T47D (cell line): ENCODE measurements around the gene TTI1.
"Not testable (repeated sequence)": the region's sequence is repeated elsewhere in the genome, so short reads cannot be mapped to it uniquely, and the experiment has no call there.

ENCODE experiments used
- DNase-seq, 2 experiments: peaks; one replicate each; pipeline versions ENCODE4 v3.0.0 to v3.0.0-alpha.2; 2011 to 2012; ENCODE audit warnings: low read depth in 1 of 2, low spot score in 1 of 2
- JUND ChIP-seq: IDR thresholded peaks from 2 replicates; pipeline ENCODE4 v1.6.1; 2012; ENCODE audit warnings: low read depth
- in situ Hi-C: cut with HindIII; loops from 2 replicates; pipeline ENCODE4 v1.10.0; 2016; ENCODE audit warnings: low sequenced_read_pairs, low pct_unique_long_range_greater_than_20kb

TTI1 gene

DNA sequence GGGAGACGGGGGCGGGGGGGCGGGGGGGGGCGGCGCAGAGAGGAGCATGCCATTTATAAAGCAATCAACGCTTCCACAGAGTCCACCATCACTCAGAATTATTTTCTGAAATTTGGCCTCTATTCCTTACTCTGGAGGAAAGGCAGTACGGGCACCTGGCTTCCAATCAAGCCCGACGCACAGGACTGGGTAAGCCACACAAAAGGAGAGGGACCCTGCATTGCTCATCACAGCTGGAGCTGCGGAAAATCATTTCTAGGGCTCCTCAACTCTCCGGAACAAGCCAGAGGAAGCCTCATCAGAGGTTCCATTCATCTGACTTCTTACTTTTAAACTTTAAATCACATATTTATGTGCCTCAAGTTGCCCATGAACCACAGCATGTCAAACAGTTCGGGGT, 55.9 kb downstream of the TTI1 start:
- no peak for DNase-seq
- no peak for TF ChIP-seq JUND
- in situ Hi-C loops: no loop called here

DNA sequence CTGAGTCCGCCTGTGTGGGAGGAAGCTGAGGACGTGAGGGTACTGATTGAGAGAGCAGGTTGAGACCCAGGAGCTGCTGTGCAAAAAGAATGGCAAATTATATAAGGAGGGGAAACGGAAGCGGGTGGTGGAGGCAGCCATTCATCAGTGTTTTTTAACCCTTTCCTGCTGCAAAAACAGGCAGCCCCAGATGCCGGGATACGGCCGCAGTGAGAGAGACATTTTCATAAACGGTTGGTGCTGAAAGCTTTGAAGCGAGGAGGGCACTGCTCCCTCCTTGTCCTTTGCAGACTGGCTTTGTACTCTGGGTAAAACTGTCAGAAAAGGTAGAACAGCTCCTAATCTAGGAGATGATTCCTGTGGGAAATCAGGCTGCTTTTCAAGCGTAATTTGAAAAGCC, 56.4 kb downstream of the TTI1 start:
- no peak for TF ChIP-seq JUND
- in situ Hi-C loops: no loop called here
- DNase-seq: no peak

DNA sequence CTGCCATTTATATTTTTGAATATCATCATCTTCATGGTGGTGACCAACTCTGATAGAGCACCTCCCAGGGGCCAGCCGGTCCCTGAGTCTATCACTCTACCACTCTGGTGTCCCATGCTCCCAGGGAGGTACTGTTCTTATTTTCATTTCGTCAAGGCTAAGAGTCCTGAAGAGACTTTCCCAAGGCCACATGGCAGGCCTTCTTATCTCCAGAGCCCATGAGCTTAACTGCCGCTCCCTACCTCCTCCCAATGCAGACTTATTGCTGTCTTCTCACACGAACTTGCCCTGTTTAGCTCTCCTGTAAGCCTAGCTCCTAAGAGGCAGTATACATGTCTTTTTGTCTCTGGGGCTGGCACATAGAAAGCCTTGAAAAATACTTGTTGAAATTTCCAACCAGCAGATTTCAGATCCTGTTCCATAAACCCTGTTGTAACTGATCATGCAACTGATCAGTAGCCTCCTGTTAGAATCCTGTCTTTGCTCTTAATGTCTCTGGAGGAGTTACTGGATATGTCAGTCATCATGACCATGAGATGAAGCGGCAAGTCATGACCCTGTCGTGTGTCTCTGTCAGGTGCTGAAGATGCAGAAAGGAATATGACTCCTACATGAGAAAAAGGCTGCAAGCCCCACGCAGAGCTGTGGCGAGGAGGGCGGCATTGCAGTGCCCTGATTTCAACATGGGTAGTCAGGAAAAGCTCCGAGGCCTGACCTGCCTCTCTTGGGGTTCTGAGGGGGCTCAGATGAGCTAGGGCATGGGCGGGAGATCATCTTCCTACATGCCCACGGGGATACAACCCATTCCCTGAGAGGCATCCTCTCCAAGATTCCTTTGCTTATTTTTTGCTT, 60.0 kb downstream of the TTI1 start:
- in situ Hi-C loops: no loop called here
- no peak for TF ChIP-seq JUND
- no peak for DNase-seq

DNA sequence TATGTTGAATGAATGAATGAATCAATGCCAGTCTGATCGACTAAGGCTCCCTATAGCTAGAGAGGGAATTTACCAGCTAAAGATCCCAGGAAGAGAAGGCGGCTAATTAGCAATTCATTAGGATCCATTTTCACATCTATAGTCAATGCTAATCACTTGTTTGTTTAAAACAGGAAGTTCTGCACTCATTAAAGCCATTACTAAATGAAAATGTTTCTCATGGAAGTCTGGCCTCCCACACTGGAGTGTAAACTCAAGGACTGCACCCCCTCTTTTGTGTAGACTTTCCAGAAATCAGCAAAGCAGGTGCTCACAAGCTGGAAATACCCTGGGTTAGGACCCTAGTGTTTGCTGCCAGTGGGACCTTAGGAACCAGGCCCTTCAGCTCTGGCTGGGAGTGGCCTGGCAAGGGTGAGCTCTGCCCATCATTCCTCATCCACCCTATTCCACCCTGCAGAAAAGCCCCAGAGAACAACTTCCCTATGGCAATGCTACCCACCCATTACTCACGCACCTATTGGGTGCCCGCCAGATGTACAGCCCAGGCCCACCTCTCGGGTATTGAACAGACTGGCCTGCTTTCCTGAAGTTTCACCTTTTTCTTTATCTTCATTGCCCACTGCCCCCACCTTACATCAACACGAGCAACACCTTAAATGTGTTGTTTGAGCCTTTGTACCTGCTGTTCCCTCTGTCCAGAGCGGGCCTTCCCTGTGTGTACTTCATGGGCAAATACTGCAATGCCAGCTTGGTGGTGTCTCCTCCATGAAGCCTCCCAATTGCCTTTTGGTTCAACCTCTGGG, 60.8 kb downstream of the TTI1 start:
- DNase-seq: no peak
- TF ChIP-seq JUND: no peak
- in situ Hi-C loops: no loop called here

DNA sequence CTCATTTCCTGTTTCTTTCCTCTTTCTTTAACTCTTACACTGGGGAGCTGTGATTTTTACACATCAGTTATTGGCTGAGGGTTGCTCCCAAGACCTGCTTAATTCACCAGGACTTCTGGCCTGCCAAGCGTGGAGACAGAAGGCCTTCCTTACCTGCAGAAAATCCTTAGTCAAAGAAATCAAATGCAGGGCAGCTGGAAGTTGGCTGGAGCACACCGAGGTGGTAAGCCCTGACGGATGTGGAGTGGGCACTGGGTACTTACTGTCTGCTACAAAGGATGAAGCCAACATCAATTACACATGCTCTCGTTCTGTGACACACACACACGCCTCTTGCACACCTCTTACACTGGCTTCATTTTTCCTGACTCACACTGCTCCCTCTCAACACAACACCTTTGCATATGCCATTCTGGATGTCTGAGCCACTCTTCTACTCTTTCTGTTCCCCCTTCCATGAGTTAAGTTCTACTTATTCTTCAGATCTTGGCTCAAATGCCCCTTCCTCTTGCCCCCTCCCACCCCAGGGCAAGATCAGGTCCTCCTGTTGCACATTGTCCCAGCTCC, 61.6 kb downstream of the TTI1 start:
- TF ChIP-seq JUND: no peak
- in situ Hi-C loops: no loop called here
- no peak for DNase-seq

DNA sequence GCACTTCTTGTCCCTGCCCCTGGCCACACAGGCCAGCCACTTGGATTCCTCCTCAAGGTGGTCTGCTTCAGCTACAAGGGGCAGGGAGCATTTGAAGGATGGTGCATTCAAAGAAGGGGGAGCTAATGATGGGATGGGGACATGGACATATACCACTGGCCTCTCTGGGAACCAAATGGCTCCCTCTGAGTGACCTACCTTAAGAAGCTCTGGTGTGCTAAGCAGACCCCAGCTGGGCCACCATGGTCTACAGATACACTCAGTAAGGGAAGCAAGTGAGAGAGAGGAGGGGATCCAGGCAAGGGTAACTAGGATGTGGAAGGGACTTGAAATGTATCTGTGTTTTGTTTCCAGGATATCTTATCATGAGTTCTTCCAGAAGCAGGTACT, 62.4 kb downstream of the TTI1 start:
- no peak for TF ChIP-seq JUND
- in situ Hi-C loops: no loop called here
- DNase-seq: no peak

DNA sequence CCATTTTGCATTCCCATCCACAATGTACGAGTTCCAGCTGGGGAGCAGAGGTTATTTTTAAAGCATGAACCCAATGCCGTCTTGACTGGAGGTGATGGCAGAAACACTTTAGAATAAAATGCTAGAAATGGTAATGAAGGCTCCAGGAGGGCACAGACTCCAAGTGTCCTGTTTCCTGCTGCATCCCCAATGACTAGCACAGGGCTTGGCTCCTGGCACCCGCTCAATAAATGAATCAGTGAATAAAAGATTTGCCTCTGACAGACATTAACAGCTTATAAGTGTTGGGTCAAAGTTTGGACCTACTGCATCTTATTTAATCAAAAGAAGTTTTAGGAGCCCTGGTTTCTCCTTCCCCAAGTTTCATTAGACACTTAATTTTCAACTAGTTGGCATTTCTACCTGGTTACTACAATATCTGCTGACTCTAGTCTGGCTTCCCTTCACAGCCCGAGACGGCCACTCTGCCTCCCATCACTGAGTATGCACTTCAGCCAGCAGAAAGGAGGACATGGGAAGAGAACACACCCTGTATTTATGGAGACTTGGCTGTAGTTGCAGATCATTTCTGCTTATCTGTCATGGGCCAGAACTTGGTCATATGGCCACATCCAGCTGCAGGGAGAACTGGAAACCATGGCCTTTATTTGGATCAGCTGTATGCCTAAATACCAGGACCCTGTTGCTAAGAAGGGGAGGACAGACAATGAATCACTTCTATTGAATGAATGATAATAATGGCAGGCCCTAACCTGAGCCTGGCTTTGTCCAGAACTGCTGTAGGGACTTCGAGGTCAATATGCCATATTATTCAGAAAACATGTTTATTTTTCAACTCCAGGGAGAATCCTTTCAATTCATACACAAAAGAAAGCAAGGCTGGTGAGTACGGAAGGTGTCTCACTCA, 63.1 kb downstream of the TTI1 start:
- TF ChIP-seq JUND: no peak
- in situ Hi-C loops: no loop called here
- DNase-seq: no peak

DNA sequence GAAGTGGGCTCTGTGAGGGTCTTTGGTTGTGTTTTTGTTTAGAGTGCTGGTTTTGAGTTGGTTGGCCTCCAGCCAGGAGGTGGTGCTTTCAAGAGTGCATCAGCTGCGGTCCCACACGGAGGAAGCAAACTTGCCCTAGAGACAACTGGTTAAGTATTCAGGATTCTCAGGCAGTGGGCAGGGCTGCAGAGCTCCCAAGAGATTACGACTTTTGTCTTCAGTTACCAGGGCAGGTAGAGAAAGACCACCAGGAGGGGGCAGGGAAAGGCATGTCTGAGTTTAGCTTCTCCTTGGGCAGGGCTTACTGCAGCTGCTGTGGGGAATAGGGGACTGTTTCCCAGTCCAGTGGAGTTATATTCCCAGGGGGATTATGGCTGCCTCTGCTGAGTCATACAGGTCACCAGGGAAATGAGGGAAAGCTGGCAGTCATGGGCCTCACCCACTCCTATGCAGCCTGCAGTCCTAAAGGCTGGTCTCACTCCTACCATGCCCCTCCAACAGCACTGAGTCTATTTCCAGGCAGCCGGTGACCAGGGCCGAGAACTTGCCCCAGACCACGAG, 64.3 kb downstream of the TTI1 start:
- no peak for DNase-seq

DNA sequence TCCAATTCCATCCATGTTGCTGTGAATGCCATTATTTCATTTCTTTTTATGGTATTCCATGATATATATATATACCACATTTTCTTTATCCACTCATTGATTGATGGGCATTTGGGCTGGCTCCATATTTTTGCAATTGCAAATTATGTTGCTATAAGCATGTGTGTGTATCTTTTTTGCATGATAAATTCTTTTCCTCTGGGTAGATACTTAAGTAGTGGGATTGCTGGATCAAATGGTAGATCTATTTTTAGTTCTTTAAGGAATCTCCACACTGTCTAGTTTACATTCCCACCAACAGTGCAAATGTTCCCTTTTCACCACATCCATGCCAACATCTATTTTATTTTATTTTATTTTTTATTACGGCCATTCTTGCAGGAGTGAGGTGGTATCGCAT, 69.8 kb downstream of the TTI1 start:
- in situ Hi-C loops, DNase-seq: not testable (repeated sequence)

More for the DNA sequence above, 64.3 kb downstream of the TTI1 start:
- in situ Hi-C loops: no loop called here
- TF ChIP-seq JUND: no peak

DNA sequence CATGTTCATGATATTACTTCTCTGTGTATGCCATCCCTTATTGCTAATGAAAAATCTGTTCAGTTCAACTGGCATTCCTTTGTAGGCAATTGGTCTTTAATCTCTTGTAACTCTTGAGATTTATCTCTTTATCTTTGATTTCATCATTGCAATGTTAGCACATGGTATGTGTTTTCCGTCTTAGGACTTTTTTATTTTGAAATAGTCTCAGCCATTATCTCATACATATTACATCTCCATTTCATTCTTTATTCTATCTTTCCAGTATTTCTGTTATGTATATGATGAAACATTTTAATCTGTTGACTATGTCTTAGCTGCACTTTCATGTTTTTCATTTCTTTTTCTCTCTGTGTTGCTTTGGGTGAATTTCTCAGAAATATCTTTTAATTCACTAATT, 72.2 kb downstream of the TTI1 start:
- no peak for DNase-seq
- no peak for TF ChIP-seq JUND
- in situ Hi-C loops: no loop called here

DNA sequence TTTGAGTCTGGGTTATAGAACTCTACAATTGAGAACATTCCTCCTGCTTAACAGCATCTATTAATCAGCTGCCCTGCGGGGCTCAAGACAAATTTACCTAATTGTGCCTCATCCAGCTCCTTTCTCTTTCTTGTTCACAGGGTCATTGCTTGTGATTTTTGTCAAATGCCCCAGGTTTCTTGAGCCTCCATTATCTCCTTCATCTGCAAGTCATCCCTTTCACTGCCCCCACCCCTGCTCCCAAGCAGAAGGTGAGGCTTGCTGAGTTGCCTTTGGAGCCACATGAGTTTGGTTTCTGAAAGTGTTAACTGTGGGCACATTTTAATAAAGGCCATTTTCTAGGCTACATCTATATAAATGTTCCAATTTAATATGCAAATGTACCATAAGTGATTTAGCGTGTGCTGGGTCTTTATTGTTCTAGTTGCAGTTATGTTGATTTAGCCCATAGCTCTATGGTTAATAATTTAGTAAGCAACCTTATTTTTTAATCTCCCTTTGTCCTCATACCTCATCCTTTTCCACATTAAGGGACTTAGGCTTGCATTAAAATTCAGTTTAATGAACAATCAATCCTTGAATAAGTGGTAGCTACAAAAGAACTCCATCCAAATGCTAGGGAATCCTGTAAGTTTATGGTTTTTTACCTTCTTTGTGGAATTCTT, 74.3 kb downstream of the TTI1 start:
- no peak for DNase-seq
- TF ChIP-seq JUND: no peak
- in situ Hi-C loops: no loop called here

DNA sequence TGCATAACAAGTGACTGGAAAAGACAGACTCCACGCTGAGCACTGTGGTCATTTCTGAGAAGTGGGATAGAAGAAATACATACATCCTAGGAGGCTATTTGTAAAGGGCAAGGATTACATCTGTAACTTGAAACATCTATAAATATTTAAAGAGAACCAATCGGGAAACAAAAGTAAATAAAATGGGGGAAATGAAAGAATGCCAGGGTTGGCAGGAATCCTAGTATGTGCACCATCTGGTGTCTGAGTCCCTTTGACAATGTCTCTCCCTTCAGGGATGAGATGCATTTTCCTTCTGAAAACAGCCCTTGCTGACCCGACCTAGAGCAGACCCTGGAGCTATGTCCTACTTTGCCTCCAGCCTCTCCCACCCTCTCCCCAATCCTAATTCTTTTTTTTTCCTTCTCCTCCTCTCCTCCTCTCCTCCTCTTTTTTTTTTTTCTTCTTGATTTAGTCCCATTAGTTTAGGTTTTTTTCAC, 77.1 kb downstream of the TTI1 start:
- peak in 1 of 2 experiments; percentile 77 for DNase-seq
- no peak for TF ChIP-seq JUND
- in situ Hi-C loops: no loop called here
